ENCODE measurements around the gene LARP1.
"Not testable (repeated sequence)": the region's sequence is repeated elsewhere in the genome, so short reads cannot be mapped to it uniquely, and the experiment has no call there.

The LARP1 gene

DNA sequence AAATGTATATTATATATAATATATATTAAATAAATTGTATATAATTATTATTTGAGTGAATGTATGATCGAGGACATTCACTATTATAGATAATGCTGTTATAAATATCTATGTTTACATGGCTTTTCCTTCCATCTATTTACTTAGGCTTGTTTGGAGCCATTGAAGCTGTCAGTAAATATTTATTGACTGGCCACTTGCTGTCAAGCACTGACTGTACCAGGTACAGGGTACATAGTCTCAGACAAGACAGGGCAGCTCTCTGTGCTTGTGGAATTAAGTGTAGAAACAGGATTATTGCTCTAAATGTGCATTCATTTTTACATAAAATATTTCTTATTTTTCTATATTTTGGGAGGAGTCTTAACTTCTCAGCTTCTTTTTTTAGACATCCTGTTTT lies 78.9 kb downstream of the LARP1 start:
- H3K9ac ChIP-seq, result no peak overlapping the region

GRCh38 chr5:154835701-154836052 lies 80.5 kb downstream of the LARP1 start:
- H3K27me3 ChIP-seq, H3K9me3 ChIP-seq, H3K4me3 ChIP-seq, H3K9ac ChIP-seq, H3K27ac ChIP-seq, H3K4me2 ChIP-seq, H4K20me1 ChIP-seq: not testable (repeated sequence)
- peaks cover 11% of the 10 kb centered on the region for H3K36me3 ChIP-seq
- H3K4me1 ChIP-seq, result peaks cover 20% of the 10 kb centered on the region

More for the DNA sequence above, 78.9 kb downstream of the LARP1 start:
- no peaks in the 10 kb centered on the region for H4K20me1 ChIP-seq
- H3K36me3 ChIP-seq, result peaks cover 16% of the 10 kb centered on the region
- H3K27ac ChIP-seq, result no peak overlapping the region
- H3K4me2 ChIP-seq, result no peak overlapping the region; the same call in 1 of the 2 replicates
- peaks cover 20% of the 10 kb centered on the region for H3K4me1 ChIP-seq
- no peaks in the 10 kb centered on the region for H3K27me3 ChIP-seq
- no peak for TF ChIP-seq Cebpa-rat (IDR thresholded peaks at IDR 0.05)
- H3K4me3 ChIP-seq, result no peak overlapping the region
- no peaks in the 10 kb centered on the region for H3K9me3 ChIP-seq

GRCh38 chr5:154836225-154836624 lies 81.0 kb downstream of the LARP1 start:
- no peak for TF ChIP-seq Cebpa-rat (IDR thresholded peaks at IDR 0.05)
- Histone ChIP-seq H3K4me2 (0 out of 2 replicates have a peak overlapping the region, but pooled peaks have one; percentile 2), H3K9ac (no peak overlapping the region), H4K20me1 (no peaks in the 10 kb centered on the region), H3K4me3 (no peak overlapping the region), H3K9me3 (no peaks in the 10 kb centered on the region), H3K36me3 (peaks cover 6% of the 10 kb centered on the region; the same call in 1 of the 2 replicates), H3K27me3 (no peaks in the 10 kb centered on the region), H3K27ac (no peak overlapping the region), H3K4me1 (peaks cover 20% of the 10 kb centered on the region)

DNA sequence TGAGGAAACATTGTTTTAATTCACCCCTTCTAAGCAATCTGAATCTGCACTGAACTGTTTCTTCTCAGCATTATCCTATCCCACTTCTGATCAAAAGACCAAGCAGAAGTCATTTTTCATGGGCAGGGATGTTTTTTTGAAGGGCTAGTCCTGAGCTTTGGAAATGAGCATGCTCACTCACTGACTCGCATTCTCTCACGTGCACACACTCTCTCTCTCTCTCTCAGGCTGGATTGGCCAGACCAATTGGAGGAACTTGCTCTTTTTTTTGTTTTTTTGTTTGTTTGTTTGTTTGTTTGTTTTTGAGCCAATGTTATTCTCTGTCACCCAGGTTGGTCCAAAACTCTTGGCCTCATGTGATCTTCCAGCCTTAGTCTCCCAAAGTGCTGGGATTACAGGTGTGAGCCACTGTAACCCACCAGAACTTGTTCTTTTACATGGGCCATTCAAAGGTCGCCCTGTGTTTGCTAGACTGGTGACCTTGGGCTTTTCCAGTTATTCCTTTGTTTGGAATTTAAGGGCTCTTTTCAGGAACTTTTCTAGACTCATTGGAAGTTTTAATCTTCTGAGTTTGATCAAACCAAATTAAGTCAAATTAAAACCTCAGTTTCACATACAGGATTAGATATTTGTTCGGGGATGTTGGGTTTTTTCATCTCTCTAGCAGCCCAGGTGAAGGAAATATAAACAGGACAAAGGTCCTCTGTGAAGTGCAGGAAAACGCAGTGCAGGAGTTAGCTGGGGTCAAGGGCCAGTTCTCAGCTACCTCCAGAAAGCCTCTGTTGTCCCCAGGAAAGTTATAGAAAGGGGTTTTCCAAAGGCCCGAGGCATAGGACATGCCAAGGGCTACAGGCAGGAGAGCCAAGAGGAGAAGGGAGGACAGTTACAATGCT lies 82.1 kb downstream of the LARP1 start:
- H3K4me3 ChIP-seq, result no peak overlapping the region
- TF ChIP-seq Cebpa-rat (IDR thresholded peaks at IDR 0.05), result no peak
- H3K4me2 ChIP-seq, result no peak overlapping the region
- no peak overlapping the region for H3K27ac ChIP-seq
- no peaks in the 10 kb centered on the region for H3K27me3 ChIP-seq
- H3K36me3 ChIP-seq, result no peaks in the 10 kb centered on the region
- no peaks in the 10 kb centered on the region for H3K9me3 ChIP-seq
- no peak overlapping the region for H3K9ac ChIP-seq
- peaks cover 20% of the 10 kb centered on the region for H3K4me1 ChIP-seq
- H4K20me1 ChIP-seq, result no peaks in the 10 kb centered on the region

DNA sequence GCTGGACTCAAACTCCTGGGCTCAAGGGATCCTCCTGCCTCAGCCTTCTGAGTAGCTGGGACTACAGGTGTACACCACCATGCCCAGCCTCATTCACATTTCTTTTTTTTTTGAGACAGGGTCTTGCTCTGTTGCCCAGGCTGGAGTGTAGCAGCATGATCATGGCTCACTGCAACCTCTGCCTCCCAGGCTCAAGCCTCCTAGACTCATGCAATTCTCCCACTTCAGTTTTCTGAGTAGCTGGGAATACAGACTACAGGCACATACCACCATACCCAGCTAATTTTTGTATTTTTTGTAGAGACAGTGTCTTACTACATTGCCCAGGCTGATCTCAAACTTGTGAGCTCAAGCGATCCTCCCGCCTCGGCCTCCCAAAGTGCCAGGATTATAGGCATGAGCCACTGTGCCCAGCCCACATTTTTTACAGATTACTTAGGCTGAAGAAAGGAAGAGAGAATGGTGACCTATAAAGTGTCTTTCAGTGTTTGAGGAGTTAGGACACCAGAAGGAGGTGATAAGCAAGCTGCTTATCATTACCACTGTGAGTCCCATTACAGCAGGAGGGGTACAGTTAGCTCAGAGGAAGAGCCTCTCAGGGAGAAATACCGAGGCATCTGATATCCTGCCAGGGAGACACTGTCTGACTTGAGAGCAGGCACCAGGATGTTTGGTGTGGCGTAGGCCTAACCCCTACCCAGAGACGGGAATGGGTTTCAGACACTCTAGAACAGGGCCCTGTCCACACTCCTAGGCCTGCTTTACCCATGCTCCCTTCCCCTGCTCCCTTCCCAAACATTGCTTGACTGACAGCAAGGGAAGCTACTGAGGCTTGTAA lies 85.5 kb downstream of the LARP1 start:
- Histone ChIP-seq H3K4me2 (no peak overlapping the region), H3K9ac (no peak overlapping the region), H3K27ac (no peak overlapping the region), H3K36me3 (no peaks in the 10 kb centered on the region), H4K20me1 (no peaks in the 10 kb centered on the region), H3K27me3 (no peaks in the 10 kb centered on the region), H3K4me1 (0 out of 2 replicates have a peak, but pooled peaks cover 5% of the 10 kb centered on the region), H3K9me3 (no peaks in the 10 kb centered on the region), H3K4me3 (no peak overlapping the region)
- no peak for TF ChIP-seq Cebpa-rat (IDR thresholded peaks at IDR 0.05)

GRCh38 chr5:154841273-154841661 lies 86.1 kb downstream of the LARP1 start:
- Histone ChIP-seq H4K20me1 (no peaks in the 10 kb centered on the region), H3K4me2 (no peak overlapping the region), H3K27me3 (no peaks in the 10 kb centered on the region), H3K36me3 (no peaks in the 10 kb centered on the region), H3K27ac (no peak overlapping the region), H3K9me3 (no peaks in the 10 kb centered on the region), H3K4me3 (no peak overlapping the region), H3K9ac (no peak overlapping the region), H3K4me1 (0 out of 2 replicates have a peak, but pooled peaks cover under 1% of the 10 kb centered on the region)
- TF ChIP-seq Cebpa-rat (IDR thresholded peaks at IDR 0.05), result no peak

- Histone ChIP-seq H4K20me1 (no peaks in the 10 kb centered on the region), H3K4me3 (no peak overlapping the region), H3K27ac (no peak overlapping the region), H3K36me3 (no peaks in the 10 kb centered on the region), H3K9ac (no peak overlapping the region), H3K9me3 (no peaks in the 10 kb centered on the region), H3K4me1 (no peaks in the 10 kb centered on the region), H3K4me2 (no peak overlapping the region), H3K27me3 (no peaks in the 10 kb centered on the region)
- TF ChIP-seq Cebpa-rat (IDR thresholded peaks at IDR 0.05), result no peak
Measured at GRCh38 chr5:154842689-154843530, 87.7 kb downstream of the LARP1 start.

DNA sequence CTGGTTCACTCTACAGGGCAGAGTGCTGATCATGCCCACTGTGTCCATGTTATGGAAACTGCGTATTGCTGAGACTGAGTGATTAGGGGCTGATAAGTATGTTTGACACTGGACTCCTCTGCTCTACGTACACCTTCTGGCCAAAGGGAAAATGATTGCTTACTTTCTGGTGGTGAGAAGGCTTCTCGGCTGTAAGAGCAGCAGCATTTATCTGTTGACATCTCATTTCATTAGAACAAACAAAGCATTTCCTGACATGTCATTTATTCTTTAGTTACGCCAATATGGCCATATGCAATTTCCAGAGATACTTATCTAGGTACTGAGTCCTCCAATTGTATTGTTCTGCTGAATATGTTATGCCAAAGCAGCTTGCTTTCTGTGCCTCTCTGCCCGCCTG lies 89.6 kb downstream of the LARP1 start:
- H3K4me1 ChIP-seq, result peaks cover 12% of the 10 kb centered on the region
- H3K4me2 ChIP-seq, result no peak overlapping the region
- H3K27me3 ChIP-seq, result no peaks in the 10 kb centered on the region
- no peak for TF ChIP-seq Cebpa-rat (IDR thresholded peaks at IDR 0.05)
- H3K9me3 ChIP-seq, result no peaks in the 10 kb centered on the region
- no peak overlapping the region for H3K4me3 ChIP-seq
- H3K36me3 ChIP-seq, result no peaks in the 10 kb centered on the region
- no peak overlapping the region for H3K27ac ChIP-seq
- H3K9ac ChIP-seq, result no peak overlapping the region
- H4K20me1 ChIP-seq, result no peaks in the 10 kb centered on the region

DNA sequence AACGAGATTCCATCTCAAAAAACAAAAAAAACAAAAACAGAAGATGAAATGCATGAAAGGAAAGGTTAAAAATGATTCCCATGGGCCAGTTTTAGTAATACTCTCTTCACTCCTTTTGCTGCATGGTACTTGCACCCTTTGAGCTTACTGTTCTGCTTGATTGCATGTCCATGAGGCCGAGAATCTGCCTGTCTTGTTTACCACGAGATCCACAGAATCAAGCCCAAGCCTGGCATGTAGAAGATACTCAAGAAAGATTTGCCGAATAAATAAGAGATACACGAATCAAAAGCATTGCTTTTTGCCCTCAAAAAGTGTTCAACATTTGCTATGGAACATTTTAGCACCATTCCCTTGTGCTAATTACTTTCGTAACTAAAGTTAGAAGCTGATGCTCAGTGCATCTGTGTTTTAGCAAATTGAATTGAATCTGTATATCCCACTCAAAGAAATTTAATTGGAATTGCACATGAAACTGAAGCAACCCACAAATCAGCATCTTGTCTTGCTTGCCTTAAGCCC lies 94.1 kb downstream of the LARP1 start:
- no peak overlapping the region for H3K27ac ChIP-seq
- no peak overlapping the region for H3K9ac ChIP-seq
- no peak overlapping the region for H3K4me3 ChIP-seq
- TF ChIP-seq Cebpa-rat (IDR thresholded peaks at IDR 0.05), result no peak
- H4K20me1 ChIP-seq, result no peaks in the 10 kb centered on the region
- H3K4me2 ChIP-seq, result peak overlapping the region; percentile 59
- H3K36me3 ChIP-seq, result no peaks in the 10 kb centered on the region
- no peaks in the 10 kb centered on the region for H3K27me3 ChIP-seq
- H3K9me3 ChIP-seq, result no peaks in the 10 kb centered on the region
- peaks cover 32% of the 10 kb centered on the region for H3K4me1 ChIP-seq

All from BLaER1 (cell line).